HepG2 (cell line): ENCODE results near the gene RAD18. TPM values are rescaled to one million over a fixed set of nuclear protein-coding genes. Genes with fewer than 3 reads are reported as not detected.

Experiments used
- ARNTL ChIP-seq: sonication (generic); formaldehyde crosslinking; IDR thresholded peaks from 2 replicates; pipeline ENCODE4 v1.4.0; 2020; ENCODE audit warnings: mild to moderate bottlenecking, missing genetic modification reagents
- ATF7-NPFF ChIP-seq: sonication (generic); formaldehyde crosslinking; IDR thresholded peaks from 2 replicates; pipeline ENCODE4 v1.8.1; 2023; ENCODE audit warnings: mild to moderate bottlenecking, low read depth, missing genetic modification reagents, moderate library complexity
- CHD4 ChIP-seq: fragments of 200-600 bp; sonication (generic); IDR thresholded peaks from 2 replicates; pipeline ENCODE4 v1.7.0; 2017; ENCODE audit warnings: mild to moderate bottlenecking, low read length, borderline replicate concordance
- GATA4 ChIP-seq: sonication (generic); IDR thresholded peaks from 2 replicates; pipeline ENCODE4 v1.6.1; 2016; ENCODE audit warnings: antibody characterized with exemption, low read depth, borderline replicate concordance
- HNRNPH1 ChIP-seq: fragments of 200-400 bp; formaldehyde crosslinking; optimal IDR thresholded peaks from 2 replicates; pipeline ENCODE3; 2017; ENCODE audit warnings: mild to moderate bottlenecking, low read depth, low read length
- HOXA3 ChIP-seq: sonication (generic); formaldehyde crosslinking; IDR thresholded peaks from 2 replicates; pipeline ENCODE4 v1.5.0; 2020; ENCODE audit warnings: missing genetic modification reagents
- KLF13 ChIP-seq: sonication (generic); formaldehyde crosslinking; IDR thresholded peaks from 2 replicates; pipeline ENCODE4 v1.4.0; 2020; ENCODE audit warnings: mild to moderate bottlenecking, missing genetic modification reagents
- KMT2B ChIP-seq: IDR thresholded peaks from 2 replicates; pipeline ENCODE4 v1.6.1; 2016; ENCODE audit warnings: missing genetic modification reagents, missing compliant biosample characterization
- MED8 ChIP-seq: sonication (generic); formaldehyde crosslinking; IDR thresholded peaks from 2 replicates; pipeline ENCODE4 v1.8.1; 2023; ENCODE audit warnings: mild to moderate bottlenecking, missing genetic modification reagents; ENCODE audit not compliant: insufficient replicate concordance
- NRL ChIP-seq: sonication (generic); formaldehyde crosslinking; IDR thresholded peaks from 2 replicates; pipeline ENCODE4 v1.5.0; 2020; ENCODE audit warnings: missing genetic modification reagents, mild to moderate bottlenecking, moderate library complexity, borderline replicate concordance
- SKI ChIP-seq: fragments of 450-650 bp; IDR thresholded peaks from one replicate; pipeline ENCODE4 v1.6.1; 2018; ENCODE audit warnings: mild to moderate bottlenecking; ENCODE audit not compliant: partially characterized antibody
- TBX2 ChIP-seq: sonication (generic); formaldehyde crosslinking; IDR thresholded peaks from 2 replicates; pipeline ENCODE4 v1.5.0; 2020; ENCODE audit warnings: missing genetic modification reagents, mild to moderate bottlenecking, borderline replicate concordance
- XRCC5 ChIP-seq: fragments of 200-400 bp; formaldehyde crosslinking; optimal IDR thresholded peaks from 2 replicates; pipeline ENCODE3; 2017; ENCODE audit warnings: mild to moderate bottlenecking, low read length
- ZC3H4 ChIP-seq: sonication (generic); formaldehyde crosslinking; IDR thresholded peaks from 2 replicates; pipeline ENCODE4 v1.4.0; 2020; ENCODE audit warnings: missing genetic modification reagents, borderline replicate concordance
- ZNF20 ChIP-seq: sonication (generic); formaldehyde crosslinking; IDR thresholded peaks from 2 replicates; pipeline ENCODE4 v1.4.0; 2020; ENCODE audit warnings: mild to moderate bottlenecking, moderate library complexity, missing genetic modification reagents
- ZNF24 ChIP-seq: fragments of 450-650 bp; IDR thresholded peaks from 2 replicates; pipeline ENCODE4 v1.6.1; 2017; ENCODE audit warnings: antibody characterized with exemption, mild to moderate bottlenecking
- ZNF256 ChIP-seq: sonication (generic); formaldehyde crosslinking; conservative IDR thresholded peaks from 2 replicates; pipeline ENCODE4 v1.4.0; 2020; ENCODE audit warnings: missing genetic modification reagents
- ZNF335 ChIP-seq: sonication (generic); formaldehyde crosslinking; IDR thresholded peaks from 2 replicates; pipeline ENCODE4 v1.4.0; 2020; ENCODE audit warnings: missing genetic modification reagents
- ZNF510 ChIP-seq: sonication (generic); formaldehyde crosslinking; IDR thresholded peaks from 2 replicates; pipeline ENCODE4 v1.4.0; 2020; ENCODE audit warnings: low read depth, mild to moderate bottlenecking, missing genetic modification reagents
- ZNF776 ChIP-seq: sonication (generic); formaldehyde crosslinking; IDR thresholded peaks from 2 replicates; pipeline ENCODE4 v1.4.0; 2020; ENCODE audit warnings: mild to moderate bottlenecking, missing genetic modification reagents
- ZSCAN5A ChIP-seq: sonication (generic); formaldehyde crosslinking; IDR thresholded peaks from 2 replicates; pipeline ENCODE4 v1.8.0; 2022; ENCODE audit warnings: mild to moderate bottlenecking, missing genetic modification reagents, borderline replicate concordance
- polyA plus RNA-seq, 8 experiments: library from polyadenylated mRNA; depleted of rRNA in 3 of 8; stranded (reverse) in 7 of 8; unstranded in 1 of 8; fragments of >200 nt; fragmentation: Illumina TruSeq in 4 of 8; extraction: Trizol in 4 of 8; gene quantifications; 2 replicates each; pipeline versions ENCODE4 v1.2.1 to v1.2.3, GENCODE V29; 2011 to 2016; ENCODE audit warnings: low read depth in 4 of 8, missing spikeins in 1 of 8, mixed read lengths in 1 of 8; ENCODE audit not compliant: insufficient read depth in 1 of 8
- total RNA-seq, 5 experiments: library from RNA; depleted of rRNA; stranded (reverse); fragments of >200 nt; fragmentation: Illumina TruSeq; extraction: Trizol; gene quantifications; 2 replicates each; pipeline ENCODE4 v1.2.3, GENCODE V29; 2016; ENCODE audit warnings: low read depth in 1 of 5
- TF ChIP-seq, protein P1 (sequence below): sonication (generic); formaldehyde crosslinking; IDR thresholded peaks from 2 replicates; pipeline ENCODE4 v1.4.0; 2020; ENCODE audit warnings: missing genetic modification reagents, mild to moderate bottlenecking, borderline replicate concordance
- TF ChIP-seq, protein P2 (sequence below): IDR thresholded peaks from 2 replicates; pipeline ENCODE4 v1.6.1; 2016; ENCODE audit warnings: missing biosample characterization, missing genetic modification reagents, low read depth
- TF ChIP-seq, protein P3 (sequence below): sonication (generic); formaldehyde crosslinking; IDR thresholded peaks from 2 replicates; pipeline ENCODE4 v1.4.0; 2020; ENCODE audit warnings: missing genetic modification reagents, borderline replicate concordance

The RAD18 gene
- total and polyA plus RNA-seq, 2 of the 13 experiments (the other 11 are each of a cell fraction or from before 2014, with no cell fraction given) = 5.9 to 20.7 TPM

DNA sequence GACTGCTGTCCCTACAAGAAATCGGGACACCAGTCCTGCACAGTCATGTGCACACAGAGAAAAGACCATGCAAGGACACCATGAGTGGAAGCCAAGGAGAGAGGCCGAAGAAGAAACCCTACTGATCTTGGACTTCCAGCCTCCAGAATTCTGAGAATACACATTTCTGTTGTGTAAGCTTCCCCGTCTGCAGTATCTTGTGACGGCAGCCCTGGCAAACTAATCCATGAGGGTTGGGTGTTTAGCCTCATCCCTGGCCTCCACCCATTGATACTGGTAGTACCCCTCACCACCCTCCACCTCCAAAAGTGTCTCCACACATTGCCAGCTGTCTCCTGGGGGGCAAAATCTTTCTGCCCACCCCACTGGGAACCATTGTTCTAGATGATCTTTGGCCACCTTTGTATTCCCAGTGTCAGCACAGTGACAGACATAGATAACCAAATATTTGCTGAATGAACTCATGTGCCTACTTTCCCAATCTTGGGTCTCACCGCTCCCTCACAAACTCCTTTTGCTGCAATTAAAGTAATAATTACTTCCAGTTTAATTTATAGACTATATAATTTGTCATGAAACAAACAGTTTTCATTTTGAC lies 83.8 kb downstream of the RAD18 start (continued):
- TF ChIP-seq ZNF776 (CRISPR knock-in tag) (no peak), XRCC5 (no peak), HNRNPH1 (no peak), GATA4 (no peak), ZNF256 (no peak), ZNF510 (CRISPR knock-in tag) (no peak), CHD4 (no peak), ATF7-NPFF (CRISPR knock-in tag) (no peak), ARNTL (CRISPR knock-in tag) (no peak), MED8 (no peak), HOXA3 (CRISPR knock-in tag) (no peak), ZNF20 (CRISPR knock-in tag) (no peak), ZNF24 (no peak), KLF13 (CRISPR knock-in tag) (no peak), TBX2 (CRISPR knock-in tag) (peak; percentile 55; the same call in 1 of the 2 replicates), KMT2B (CRISPR knock-in tag) (no peak), NRL (CRISPR knock-in tag) (no peak), ZC3H4 (CRISPR knock-in tag) (no peak), SKI (no peak), ZNF335 (CRISPR knock-in tag) (no peak), ZSCAN5A (CRISPR knock-in tag) (no peak)
- TF ChIP-seq, protein P1, sequence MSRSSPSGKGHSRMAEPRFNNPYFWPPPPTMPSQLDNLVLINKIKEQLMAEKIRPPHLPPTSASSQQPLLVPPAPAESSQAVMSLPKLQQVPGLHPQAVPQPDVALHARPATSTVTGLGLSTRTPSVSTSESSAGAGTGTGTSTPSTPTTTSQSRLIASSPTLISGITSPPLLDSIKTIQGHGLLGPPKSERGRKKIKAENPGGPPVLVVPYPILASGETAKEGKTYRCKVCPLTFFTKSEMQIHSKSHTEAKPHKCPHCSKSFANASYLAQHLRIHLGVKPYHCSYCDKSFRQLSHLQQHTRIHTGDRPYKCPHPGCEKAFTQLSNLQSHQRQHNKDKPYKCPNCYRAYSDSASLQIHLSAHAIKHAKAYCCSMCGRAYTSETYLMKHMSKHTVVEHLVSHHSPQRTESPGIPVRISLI (CRISPR knock-in tag) = no peak
- TF ChIP-seq, protein P2, sequence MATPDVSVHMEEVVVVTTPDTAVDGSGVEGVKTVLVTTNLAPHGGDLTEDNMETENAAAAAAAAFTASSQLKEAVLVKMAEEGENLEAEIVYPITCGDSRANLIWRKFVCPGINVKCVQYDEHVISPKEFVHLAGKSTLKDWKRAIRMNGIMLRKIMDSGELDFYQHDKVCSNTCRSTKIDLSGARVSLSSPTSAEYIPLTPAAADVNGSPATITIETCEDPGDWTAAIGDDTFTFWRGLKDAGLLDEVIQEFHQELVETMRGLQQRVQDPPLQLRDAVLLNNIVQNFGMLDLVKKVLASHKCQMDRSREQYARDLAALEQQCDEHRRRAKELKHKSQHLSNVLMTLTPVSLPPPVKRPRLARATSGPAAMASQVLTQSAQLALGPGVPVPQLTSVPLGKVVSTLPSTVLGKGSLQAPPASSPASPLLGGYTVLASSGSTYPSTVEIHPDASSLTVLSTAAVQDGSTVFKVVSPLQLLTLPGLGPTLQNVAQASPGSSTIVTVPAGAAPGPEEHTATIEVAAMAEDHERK = no peak
- TF ChIP-seq, protein P3, sequence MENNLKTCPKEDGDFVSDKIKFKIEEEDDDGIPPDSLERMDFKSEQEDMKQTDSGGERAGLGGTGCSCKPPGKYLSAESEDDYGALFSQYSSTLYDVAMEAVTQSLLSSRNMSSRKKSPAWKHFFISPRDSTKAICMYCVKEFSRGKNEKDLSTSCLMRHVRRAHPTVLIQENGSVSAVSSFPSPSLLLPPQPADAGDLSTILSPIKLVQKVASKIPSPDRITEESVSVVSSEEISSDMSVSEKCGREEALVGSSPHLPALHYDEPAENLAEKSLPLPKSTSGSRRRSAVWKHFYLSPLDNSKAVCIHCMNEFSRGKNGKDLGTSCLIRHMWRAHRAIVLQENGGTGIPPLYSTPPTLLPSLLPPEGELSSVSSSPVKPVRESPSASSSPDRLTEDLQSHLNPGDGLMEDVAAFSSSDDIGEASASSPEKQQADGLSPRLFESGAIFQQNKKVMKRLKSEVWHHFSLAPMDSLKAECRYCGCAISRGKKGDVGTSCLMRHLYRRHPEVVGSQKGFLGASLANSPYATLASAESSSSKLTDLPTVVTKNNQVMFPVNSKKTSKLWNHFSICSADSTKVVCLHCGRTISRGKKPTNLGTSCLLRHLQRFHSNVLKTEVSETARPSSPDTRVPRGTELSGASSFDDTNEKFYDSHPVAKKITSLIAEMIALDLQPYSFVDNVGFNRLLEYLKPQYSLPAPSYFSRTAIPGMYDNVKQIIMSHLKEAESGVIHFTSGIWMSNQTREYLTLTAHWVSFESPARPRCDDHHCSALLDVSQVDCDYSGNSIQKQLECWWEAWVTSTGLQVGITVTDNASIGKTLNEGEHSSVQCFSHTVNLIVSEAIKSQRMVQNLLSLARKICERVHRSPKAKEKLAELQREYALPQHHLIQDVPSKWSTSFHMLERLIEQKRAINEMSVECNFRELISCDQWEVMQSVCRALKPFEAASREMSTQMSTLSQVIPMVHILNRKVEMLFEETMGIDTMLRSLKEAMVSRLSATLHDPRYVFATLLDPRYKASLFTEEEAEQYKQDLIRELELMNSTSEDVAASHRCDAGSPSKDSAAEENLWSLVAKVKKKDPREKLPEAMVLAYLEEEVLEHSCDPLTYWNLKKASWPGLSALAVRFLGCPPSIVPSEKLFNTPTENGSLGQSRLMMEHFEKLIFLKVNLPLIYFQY (CRISPR knock-in tag) = no peak
